ACC112 (cell line): ENCODE results near the gene DCUN1D4.

Experiments
- H2AFZ ChIP-seq: fragments of 200-600 bp; sonication (generic); one replicate; pipeline ENCODE4 v1.6.0; 2017; ENCODE audit warnings: antibody characterized with exemption, low read length; ENCODE audit not compliant: unreplicated experiment
- H3K27ac ChIP-seq: fragments of 200-600 bp; sonication (generic); 2 replicates; pipeline ENCODE4 v1.5.1; 2014; ENCODE audit warnings: low read depth, mild to moderate bottlenecking, antibody characterized with exemption, low read length, moderate library complexity
- H3K27me3 ChIP-seq: fragments of 200-600 bp; sonication (generic); 2 replicates; pipeline ENCODE4 v1.6.1; 2014; ENCODE audit warnings: mild to moderate bottlenecking, antibody characterized with exemption, low read length, moderate library complexity, mixed read lengths; ENCODE audit not compliant: insufficient read depth
- H3K36me3 ChIP-seq: fragments of 200-600 bp; sonication (generic); 2 replicates; pipeline ENCODE4 v1.6.1; 2016; ENCODE audit warnings: mild to moderate bottlenecking, antibody characterized with exemption, low read length, moderate library complexity, mixed read lengths; ENCODE audit not compliant: insufficient read depth
- H3K4me1 ChIP-seq: fragments of 200-600 bp; sonication (generic); one replicate; pipeline ENCODE4 v1.6.1; 2016; ENCODE audit warnings: low read length, mixed read lengths; ENCODE audit not compliant: insufficient read depth, unreplicated experiment, control insufficient read depth
- H3K4me3 ChIP-seq: fragments of 200-600 bp; sonication (generic); 2 replicates; pipeline ENCODE4 v1.5.1; 2014; ENCODE audit warnings: mild to moderate bottlenecking, low read depth, low read length
- H3K79me2 ChIP-seq: fragments of 200-600 bp; sonication (generic); one replicate; pipeline ENCODE4 v1.6.0; 2016; ENCODE audit warnings: low read length; ENCODE audit not compliant: control insufficient read depth, unreplicated experiment, insufficient read depth

The DCUN1D4 gene

GRCh38 chr4:51842554-51843308, at the start of gene DCUN1D4:
TSS of gene DCUN1D4 (plus strand) at chr4:51843153. CDS start at chr4:51843243, 90 bp downstream.
- Histone ChIP-seq H3K27me3 (no peaks in the 10 kb centered on the region), H3K36me3 (no peaks in the 10 kb centered on the region), H3K27ac (peak within 1 kb of the TSS; percentile 84), H3K79me2 (peaks cover 36% of the 10 kb centered on the region), H3K4me3 (peak within 1 kb of the TSS; percentile 90), H2AFZ (peak within 1 kb of the TSS; percentile 94), H3K4me1 (peaks cover 25% of the 10 kb centered on the region)

- no peaks in the 10 kb centered on the region for H3K36me3 ChIP-seq
- no peak overlapping the region for H3K4me3 ChIP-seq
- no peaks in the 10 kb centered on the region for H3K4me1 ChIP-seq
Measured at GRCh38 chr4:51820443-51821234, 22.3 kb upstream of the DCUN1D4 start.

GRCh38 chr4:51825341-51825740, 17.6 kb upstream of the DCUN1D4 start:
- no peak overlapping the region for H3K4me3 ChIP-seq
- H2AFZ ChIP-seq: no peak overlapping the region
- peaks cover 24% of the 10 kb centered on the region for H3K27me3 ChIP-seq
- H3K4me1 ChIP-seq: no peaks in the 10 kb centered on the region
- no peaks in the 10 kb centered on the region for H3K79me2 ChIP-seq
- H3K27ac ChIP-seq: no peak overlapping the region
- no peaks in the 10 kb centered on the region for H3K36me3 ChIP-seq

More at GRCh38 chr4:51820443-51821234, 22.3 kb upstream of the DCUN1D4 start:
- no peaks in the 10 kb centered on the region for H3K79me2 ChIP-seq
- H3K27me3 ChIP-seq: 0 out of 2 replicates have a peak, but pooled peaks cover 3% of the 10 kb centered on the region
- H3K27ac ChIP-seq: no peak overlapping the region
- H2AFZ ChIP-seq: no peak overlapping the region

GRCh38 chr4:51830156-51830720, 12.7 kb upstream of the DCUN1D4 start:
- H3K27me3 ChIP-seq: peaks cover 24% of the 10 kb centered on the region
- H3K4me1 ChIP-seq: no peaks in the 10 kb centered on the region
- no peak overlapping the region for H2AFZ ChIP-seq
- H3K36me3 ChIP-seq: no peaks in the 10 kb centered on the region
- H3K27ac ChIP-seq: no peak overlapping the region
- H3K79me2 ChIP-seq: no peaks in the 10 kb centered on the region
- H3K4me3 ChIP-seq: no peak overlapping the region

GRCh38 chr4:51831133-51831532, 11.8 kb upstream of the DCUN1D4 start:
- Histone ChIP-seq H2AFZ (no peak overlapping the region), H3K79me2 (no peaks in the 10 kb centered on the region), H3K27ac (no peak overlapping the region), H3K27me3 (peaks cover 24% of the 10 kb centered on the region), H3K4me3 (no peak overlapping the region), H3K36me3 (no peaks in the 10 kb centered on the region), H3K4me1 (no peaks in the 10 kb centered on the region)

- H3K27ac ChIP-seq: no peak overlapping the region
- H3K36me3 ChIP-seq: no peaks in the 10 kb centered on the region
- no peak overlapping the region for H3K4me3 ChIP-seq
- H3K4me1 ChIP-seq: no peaks in the 10 kb centered on the region
- H3K79me2 ChIP-seq: no peaks in the 10 kb centered on the region
- H2AFZ ChIP-seq: no peak overlapping the region
- H3K27me3 ChIP-seq: peaks cover 11% of the 10 kb centered on the region
Measured at GRCh38 chr4:51833236-51833635, 9.7 kb upstream of the DCUN1D4 start.

GRCh38 chr4:51835079-51835478, 7.9 kb upstream of the DCUN1D4 start:
- H3K27me3 ChIP-seq: no peaks in the 10 kb centered on the region
- H2AFZ ChIP-seq: no peak overlapping the region
- H3K79me2 ChIP-seq: no peaks in the 10 kb centered on the region
- H3K4me1 ChIP-seq: peaks cover under 1% of the 10 kb centered on the region
- no peak overlapping the region for H3K27ac ChIP-seq
- no peaks in the 10 kb centered on the region for H3K36me3 ChIP-seq
- no peak overlapping the region for H3K4me3 ChIP-seq

GRCh38 chr4:51835855-51836254, 7.1 kb upstream of the DCUN1D4 start:
- Histone ChIP-seq H3K27ac (no peak overlapping the region), H2AFZ (no peak overlapping the region), H3K36me3 (no peaks in the 10 kb centered on the region), H3K4me1 (peaks cover 9% of the 10 kb centered on the region), H3K4me3 (no peak overlapping the region), H3K27me3 (no peaks in the 10 kb centered on the region), H3K79me2 (no peaks in the 10 kb centered on the region)

GRCh38 chr4:51836549-51836948, 6.4 kb upstream of the DCUN1D4 start:
- peak overlapping the region; percentile 53 for H2AFZ ChIP-seq
- peaks cover 14% of the 10 kb centered on the region for H3K4me1 ChIP-seq
- H3K36me3 ChIP-seq: no peaks in the 10 kb centered on the region
- no peak overlapping the region for H3K27ac ChIP-seq
- H3K79me2 ChIP-seq: no peaks in the 10 kb centered on the region
- H3K27me3 ChIP-seq: no peaks in the 10 kb centered on the region
- H3K4me3 ChIP-seq: no peak overlapping the region

- Histone ChIP-seq H2AFZ (no peak overlapping the region), H3K36me3 (no peaks in the 10 kb centered on the region), H3K4me3 (no peak overlapping the region), H3K27me3 (no peaks in the 10 kb centered on the region), H3K4me1 (peaks cover 22% of the 10 kb centered on the region), H3K27ac (no peak overlapping the region), H3K79me2 (peaks cover 16% of the 10 kb centered on the region)
Measured at GRCh38 chr4:51840781-51841180, 2.2 kb upstream of the DCUN1D4 start.
